ENCODE data around the gene METTL22. TPM values are rescaled to one million over a fixed set of nuclear protein-coding genes. Genes with fewer than 3 reads are reported as not detected.

Gene METTL22
- total and polyA plus RNA-seq, 12 donors: 8.4 to 67.1 (median 25.3) TPM

DNA sequence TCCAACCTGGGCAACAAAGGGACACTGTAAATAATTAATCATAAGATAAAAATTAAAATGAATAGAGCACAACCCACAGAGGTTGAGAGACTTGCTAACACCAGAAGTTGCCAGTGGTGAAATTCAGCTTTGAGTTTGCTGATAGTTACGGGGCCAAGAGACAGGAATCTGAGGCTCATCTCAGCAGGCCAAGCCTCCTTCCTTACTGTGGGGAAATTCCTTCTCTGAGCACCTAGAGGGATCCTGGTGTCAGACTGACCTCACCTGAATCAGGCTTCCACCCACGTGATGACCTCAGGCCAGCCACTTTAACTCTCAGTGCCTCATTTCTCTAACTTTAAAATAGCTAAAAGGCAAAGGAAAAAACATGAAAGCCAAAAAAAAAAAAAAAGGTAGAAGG lies 57.7 kb downstream of the METTL22 start:
- intact Hi-C loops (cut with DNase I): no loop called here

DNA sequence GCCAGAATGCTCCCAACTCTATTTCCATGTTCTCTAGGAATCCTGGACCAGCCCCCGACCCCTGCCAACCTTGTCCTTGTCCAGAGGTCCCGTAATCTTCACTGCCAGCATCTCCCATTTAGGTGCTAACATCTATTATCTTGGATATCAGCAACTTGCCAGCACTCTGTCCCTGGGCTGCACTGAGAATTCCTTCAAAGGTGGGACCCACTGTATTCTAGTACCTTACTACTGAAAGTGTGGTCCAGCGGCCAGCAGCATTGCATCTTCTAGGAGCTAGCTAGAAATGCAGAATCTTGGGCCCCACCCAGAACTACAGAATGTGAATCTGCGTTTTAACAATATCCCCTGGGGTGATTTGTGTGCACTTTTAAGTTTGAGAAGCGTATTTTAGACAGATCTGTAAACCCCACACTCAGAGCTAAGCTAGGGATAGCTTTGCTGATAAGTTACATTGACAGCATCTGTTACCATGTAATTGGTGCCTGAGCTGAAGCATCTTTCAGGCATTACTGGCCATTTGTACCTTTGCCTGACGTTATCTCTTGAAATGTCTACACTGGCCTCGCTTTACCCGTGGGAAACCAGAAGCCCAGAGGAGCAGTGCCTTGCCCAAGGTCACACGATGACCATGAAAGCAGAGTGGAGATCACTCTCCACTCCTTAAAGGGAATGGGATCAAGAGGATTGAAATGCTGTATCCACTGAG lies 61.2 kb downstream of the METTL22 start:
- Histone ChIP-seq H3K27ac (no peak overlapping the region), H3K9me3 (replicated peaks in 1 of 3) (no peaks in the 10 kb centered on the region), H3K4me3 (no peak overlapping the region), H3K4me1 (replicated peaks in 1 of 2) (peaks cover 4 to 11% of the 10 kb centered on the region in 2 donors), H3K27me3 (no peaks in the 10 kb centered on the region), H3K36me3 (replicated peaks in 1 of 2) (no peaks in the 10 kb centered on the region)
- no peak for DNase-seq
- intact Hi-C loops (cut with DNase I): no loop called here
- WGBS, 4 donors: 73 to 81% (median 79%) methylated on average over 9 of the region's 9 CpGs
- TF ChIP-seq, protein P1, sequence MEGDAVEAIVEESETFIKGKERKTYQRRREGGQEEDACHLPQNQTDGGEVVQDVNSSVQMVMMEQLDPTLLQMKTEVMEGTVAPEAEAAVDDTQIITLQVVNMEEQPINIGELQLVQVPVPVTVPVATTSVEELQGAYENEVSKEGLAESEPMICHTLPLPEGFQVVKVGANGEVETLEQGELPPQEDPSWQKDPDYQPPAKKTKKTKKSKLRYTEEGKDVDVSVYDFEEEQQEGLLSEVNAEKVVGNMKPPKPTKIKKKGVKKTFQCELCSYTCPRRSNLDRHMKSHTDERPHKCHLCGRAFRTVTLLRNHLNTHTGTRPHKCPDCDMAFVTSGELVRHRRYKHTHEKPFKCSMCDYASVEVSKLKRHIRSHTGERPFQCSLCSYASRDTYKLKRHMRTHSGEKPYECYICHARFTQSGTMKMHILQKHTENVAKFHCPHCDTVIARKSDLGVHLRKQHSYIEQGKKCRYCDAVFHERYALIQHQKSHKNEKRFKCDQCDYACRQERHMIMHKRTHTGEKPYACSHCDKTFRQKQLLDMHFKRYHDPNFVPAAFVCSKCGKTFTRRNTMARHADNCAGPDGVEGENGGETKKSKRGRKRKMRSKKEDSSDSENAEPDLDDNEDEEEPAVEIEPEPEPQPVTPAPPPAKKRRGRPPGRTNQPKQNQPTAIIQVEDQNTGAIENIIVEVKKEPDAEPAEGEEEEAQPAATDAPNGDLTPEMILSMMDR (IDR thresholded peaks at IDR 0.05): no peak
- TF ChIP-seq POLR2A (IDR thresholded peaks at IDR 0.05): no peak

More for the DNA sequence above, 57.7 kb downstream of the METTL22 start:
- peaks cover 7 to 10% of the 10 kb centered on the region in 2 donors for H3K4me1 ChIP-seq (replicated peaks in 1 of 2)
- no peaks in the 10 kb centered on the region for H3K27me3 ChIP-seq
- H3K4me3 ChIP-seq: no peak overlapping the region
- no peak for TF ChIP-seq POLR2A (IDR thresholded peaks at IDR 0.05)
- TF ChIP-seq, protein P1 (IDR thresholded peaks at IDR 0.05): no peak
- 78 to 92% (median 89%) methylated on average over 2 of the region's 2 CpGs for WGBS, 4 donors
- no peak for DNase-seq
- no peaks in the 10 kb centered on the region for H3K9me3 ChIP-seq (replicated peaks in 1 of 3)
- H3K27ac ChIP-seq: no peak overlapping the region
- no peaks in the 10 kb centered on the region for H3K36me3 ChIP-seq (replicated peaks in 1 of 2)

DNA sequence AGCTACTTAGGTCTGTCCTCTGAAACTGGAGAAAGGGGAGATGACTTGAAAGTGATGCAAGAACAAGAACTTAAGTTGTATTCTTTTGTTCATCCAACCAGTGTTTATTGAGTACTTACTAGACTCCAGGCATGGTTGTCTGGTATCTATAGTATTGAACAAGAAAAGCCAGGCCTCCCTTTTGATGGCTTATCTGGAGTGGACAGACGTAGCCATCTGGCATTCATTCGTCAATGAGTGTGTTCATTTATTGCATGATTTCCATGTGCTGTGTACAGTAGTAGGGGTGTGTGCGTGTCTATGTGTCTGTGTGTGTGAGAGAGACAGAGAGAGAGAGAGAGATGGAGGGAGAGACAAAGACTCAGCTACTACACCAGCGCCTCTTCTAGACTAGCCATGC lies 62.1 kb downstream of the METTL22 start:
- no peak for DNase-seq
- no peak overlapping the region for H3K4me3 ChIP-seq
- TF ChIP-seq POLR2A (IDR thresholded peaks at IDR 0.05): no peak
- TF ChIP-seq, protein P1 (IDR thresholded peaks at IDR 0.05): no peak
- H3K9me3 ChIP-seq (replicated peaks in 1 of 3): no peaks in the 10 kb centered on the region
- no peaks in the 10 kb centered on the region for H3K36me3 ChIP-seq (replicated peaks in 1 of 2)
- no peak overlapping the region for H3K27ac ChIP-seq
- intact Hi-C loops (cut with DNase I): no loop called here
- peaks cover 2 to 7% of the 10 kb centered on the region in 2 donors for H3K4me1 ChIP-seq (replicated peaks in 1 of 2)
- 72 to 84% (median 77%) methylated on average over 4 of the region's 4 CpGs for WGBS, 4 donors
- H3K27me3 ChIP-seq: no peaks in the 10 kb centered on the region

DNA sequence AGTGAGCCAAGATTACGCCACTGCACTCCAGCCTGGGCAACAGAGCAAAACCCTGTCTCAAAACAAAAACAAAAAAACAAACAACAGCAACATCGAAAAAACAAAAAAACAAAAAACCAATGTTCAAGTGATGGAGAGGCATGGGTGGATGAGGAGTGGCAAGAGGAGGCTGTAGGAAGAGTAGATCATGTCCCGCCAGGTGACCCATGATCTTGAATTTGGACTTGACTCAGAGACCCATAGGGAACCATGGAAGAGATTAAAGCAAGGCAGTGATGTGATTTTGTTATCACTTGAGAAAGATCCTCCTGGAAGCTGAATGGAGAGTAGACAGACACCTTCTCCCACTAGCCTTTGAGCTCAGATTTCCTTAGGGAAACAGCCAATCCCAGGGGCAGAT lies 64.1 kb downstream of the METTL22 start:
- H3K27me3 ChIP-seq: no peaks in the 10 kb centered on the region
- 64 to 84% (median 74%) methylated on average over 3 of the region's 3 CpGs for WGBS, 4 donors
- H3K36me3 ChIP-seq (replicated peaks in 1 of 2): no peaks in the 10 kb centered on the region
- DNase-seq: no peak
- no peaks in the 10 kb centered on the region for H3K9me3 ChIP-seq (replicated peaks in 1 of 3)
- H3K27ac ChIP-seq: no peak overlapping the region
- peaks cover 0 to 7% of the 10 kb centered on the region in 2 donors for H3K4me1 ChIP-seq (replicated peaks in 1 of 2)
- TF ChIP-seq POLR2A (IDR thresholded peaks at IDR 0.05): no peak
- TF ChIP-seq, protein P1 (IDR thresholded peaks at IDR 0.05): no peak
- intact Hi-C loops (cut with DNase I): no loop called here
- H3K4me3 ChIP-seq: no peak overlapping the region

Data from adrenal gland (tissue), 12 donors.